Gastrocnemius medialis (tissue), 4 donors: ENCODE measurements around the gene PLLP. TPM values are rescaled to one million over a fixed set of nuclear protein-coding genes. Genes with fewer than 3 reads are reported as not detected.

ENCODE experiments used
- ATAC-seq, 2 donors: fragments of 150-250 bp; one replicate each; pipeline ENCODE4 v1.9.1; 2016
- DNase-seq, 2 donors: peaks; one replicate each; pipeline ENCODE4 v3.0.0-alpha.2; 2019
- H3K27ac ChIP-seq, 4 donors: fragments of 200-600 bp; sonication (generic); 1 replicate in 1 of 4; 2 replicates in 3 of 4; pipeline ENCODE4 v1.5.1; 2016 to 2018; ENCODE audit warnings: mild to moderate bottlenecking in 2 of 4, moderate library complexity in 1 of 4
- H3K27me3 ChIP-seq, 3 donors: fragments of 200-600 bp; sonication (generic) in 2 of 3; 1 replicate in 1 of 3; 2 replicates in 2 of 3; pipeline versions ENCODE4 v1.5.1 to v1.6.0; 2016 to 2019; ENCODE audit warnings: mild to moderate bottlenecking in 1 of 3, moderate library complexity in 1 of 3
- H3K36me3 ChIP-seq, 2 donors: fragments of 200-600 bp; sonication (generic) in 1 of 2; one replicate each; pipeline ENCODE4 v1.5.1; 2017 to 2018
- H3K4me1 ChIP-seq, 2 donors: fragments of 200-600 bp; sonication (generic) in 1 of 2; one replicate each; pipeline ENCODE4 v1.5.1; 2016 to 2017; ENCODE audit warnings: mild to moderate bottlenecking in 2 of 2
- H3K4me3 ChIP-seq, 4 donors: fragments of 200-600 bp; sonication (generic) in 3 of 4; 1 replicate in 1 of 4; 2 replicates in 3 of 4; pipeline ENCODE4 v1.5.1; 2016 to 2019; ENCODE audit warnings: mild to moderate bottlenecking in 2 of 4
- H3K9me3 ChIP-seq, 3 donors: fragments of 200-600 bp; sonication (generic) in 2 of 3; 1 replicate in 1 of 3; 2 replicates in 2 of 3; pipeline ENCODE4 v1.5.1; 2016 to 2019
- POLR2A ChIP-seq, 2 donors: fragments of 450-650 bp; IDR thresholded peaks; one replicate each; pipeline ENCODE4 v1.6.1; 2017; ENCODE audit warnings: antibody characterized with exemption in 2 of 2, mild to moderate bottlenecking in 2 of 2, moderate library complexity in 2 of 2
- in situ Hi-C, 4 donors: fragments of 200-750 bp; cut with MboI; loops; one replicate each; pipeline versions ENCODE4 v1.15.0 to v1.8.0; 2017; ENCODE audit warnings: low sequenced_read_pairs in 4 of 4
- intact Hi-C: fragments of 100-400 bp; cut with DNase I; formaldehyde crosslinking; loops from one replicate; pipeline ENCODE4 v1.15.1; 2023; ENCODE audit warnings: low total_unique reads
- total RNA-seq, 4 donors: library from RNA; depleted of rRNA; stranded (reverse); fragments of >200 nt; gene quantifications; one replicate each; pipeline versions ENCODE4 v1.1.0 to v1.2.3, GENCODE V29; 2016
- TF ChIP-seq, protein P1 (sequence below), 5 experiments: fragments of 450-650 bp in 3 of 5; fragments of 200-600 bp in 2 of 5; sonication (generic) in 2 of 5; IDR thresholded peaks in 4 of 5; conservative IDR thresholded peaks in 1 of 5; 1 replicate in 4 of 5; 2 replicates in 1 of 5; pipeline ENCODE4 v1.5.1; 2016 to 2019; ENCODE audit warnings: antibody characterized with exemption in 5 of 5, mild to moderate bottlenecking in 3 of 5, moderate library complexity in 3 of 5

Gene PLLP
- total RNA-seq, 4 donors from 2014 or later, result 1.2 to 6.2 (median 4.7) TPM

DNA sequence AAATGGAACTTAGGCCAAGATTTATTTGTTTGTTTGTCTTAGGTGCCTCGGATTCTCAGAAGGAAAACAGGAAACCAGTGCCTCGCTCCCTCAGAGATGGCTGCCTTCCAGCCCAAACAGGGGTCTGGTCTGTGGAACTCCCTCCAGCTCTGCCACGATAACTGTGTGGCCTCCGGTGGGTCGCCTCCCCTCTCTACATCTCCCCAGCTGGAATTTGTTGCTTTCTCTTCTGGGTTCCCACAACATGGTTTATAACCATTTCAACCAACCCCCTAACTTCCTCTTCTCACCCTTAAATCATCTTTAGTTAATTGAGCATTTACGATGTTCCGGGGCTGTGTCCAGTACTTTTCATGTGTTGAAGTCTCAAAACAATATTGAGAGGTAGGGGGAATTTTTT, 30.9 kb upstream of the PLLP start:
- DNase-seq, result no peak
- H3K4me3 ChIP-seq, result no peak overlapping the region
- peaks cover 0 to 7% of the 10 kb centered on the region in 2 donors for H3K4me1 ChIP-seq
- H3K36me3 ChIP-seq, result no peaks in the 10 kb centered on the region
- no peaks in the 10 kb centered on the region for H3K27me3 ChIP-seq
- H3K9me3 ChIP-seq, result no peaks in the 10 kb centered on the region
- in situ Hi-C loops, result no loop called here
- no peak for ATAC-seq
- intact Hi-C loops, result no loop called here
- no peak for TF ChIP-seq POLR2A (IDR thresholded peaks at IDR 0.05)
- TF ChIP-seq, protein P1, sequence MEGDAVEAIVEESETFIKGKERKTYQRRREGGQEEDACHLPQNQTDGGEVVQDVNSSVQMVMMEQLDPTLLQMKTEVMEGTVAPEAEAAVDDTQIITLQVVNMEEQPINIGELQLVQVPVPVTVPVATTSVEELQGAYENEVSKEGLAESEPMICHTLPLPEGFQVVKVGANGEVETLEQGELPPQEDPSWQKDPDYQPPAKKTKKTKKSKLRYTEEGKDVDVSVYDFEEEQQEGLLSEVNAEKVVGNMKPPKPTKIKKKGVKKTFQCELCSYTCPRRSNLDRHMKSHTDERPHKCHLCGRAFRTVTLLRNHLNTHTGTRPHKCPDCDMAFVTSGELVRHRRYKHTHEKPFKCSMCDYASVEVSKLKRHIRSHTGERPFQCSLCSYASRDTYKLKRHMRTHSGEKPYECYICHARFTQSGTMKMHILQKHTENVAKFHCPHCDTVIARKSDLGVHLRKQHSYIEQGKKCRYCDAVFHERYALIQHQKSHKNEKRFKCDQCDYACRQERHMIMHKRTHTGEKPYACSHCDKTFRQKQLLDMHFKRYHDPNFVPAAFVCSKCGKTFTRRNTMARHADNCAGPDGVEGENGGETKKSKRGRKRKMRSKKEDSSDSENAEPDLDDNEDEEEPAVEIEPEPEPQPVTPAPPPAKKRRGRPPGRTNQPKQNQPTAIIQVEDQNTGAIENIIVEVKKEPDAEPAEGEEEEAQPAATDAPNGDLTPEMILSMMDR (IDR thresholded peaks at IDR 0.05 in 4 of 5, conservative IDR thresholded peaks at IDR 0.05 in 1 of 5), result no peak
- peak overlapping the region in 1 of 4 donors; percentile 52 for H3K27ac ChIP-seq

DNA sequence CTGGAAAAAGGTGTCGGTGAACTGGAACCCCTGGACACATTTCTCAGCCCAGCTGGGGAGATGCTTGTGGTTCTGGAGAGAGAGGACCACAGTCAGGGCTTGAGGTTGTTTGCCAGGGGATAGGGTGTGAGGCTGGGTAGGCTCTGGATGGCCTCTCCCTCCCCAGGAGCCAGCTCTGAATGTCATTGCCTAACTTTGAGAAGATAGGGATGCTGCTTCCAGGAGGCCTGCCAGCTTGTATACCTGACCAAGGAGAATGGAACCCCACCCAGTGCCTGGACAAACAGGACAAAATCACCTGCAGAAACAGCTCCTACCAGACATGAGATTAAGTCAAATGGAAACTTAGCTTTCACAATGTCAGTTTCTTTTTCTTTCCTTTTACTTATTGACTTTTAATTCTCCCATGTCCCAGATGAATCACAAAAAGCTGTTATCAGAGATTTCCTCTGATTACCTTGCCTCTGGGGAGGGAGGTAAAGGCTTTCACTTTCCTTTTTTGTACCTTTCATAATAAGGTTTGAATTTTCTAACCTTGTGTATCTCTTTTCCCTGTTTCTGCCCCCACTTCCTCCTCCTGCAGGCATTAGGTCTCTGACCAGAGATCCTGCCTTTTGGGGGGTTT, 29.8 kb upstream of the PLLP start:
- no peak for ATAC-seq
- in situ Hi-C loops, result no loop called here
- Histone ChIP-seq H3K27me3 (no peaks in the 10 kb centered on the region), H3K9me3 (no peaks in the 10 kb centered on the region), H3K4me3 (no peak overlapping the region), H3K27ac (peak overlapping the region in 2 of 4 donors; percentile 10 to 52), H3K4me1 (peaks cover 0 to 7% of the 10 kb centered on the region in 2 donors), H3K36me3 (no peaks in the 10 kb centered on the region)
- intact Hi-C loops, result no loop called here
- TF ChIP-seq POLR2A (IDR thresholded peaks at IDR 0.05), result no peak
- TF ChIP-seq, protein P1 (IDR thresholded peaks at IDR 0.05 in 4 of 5, conservative IDR thresholded peaks at IDR 0.05 in 1 of 5), result no peak
- DNase-seq, result no peak

DNA sequence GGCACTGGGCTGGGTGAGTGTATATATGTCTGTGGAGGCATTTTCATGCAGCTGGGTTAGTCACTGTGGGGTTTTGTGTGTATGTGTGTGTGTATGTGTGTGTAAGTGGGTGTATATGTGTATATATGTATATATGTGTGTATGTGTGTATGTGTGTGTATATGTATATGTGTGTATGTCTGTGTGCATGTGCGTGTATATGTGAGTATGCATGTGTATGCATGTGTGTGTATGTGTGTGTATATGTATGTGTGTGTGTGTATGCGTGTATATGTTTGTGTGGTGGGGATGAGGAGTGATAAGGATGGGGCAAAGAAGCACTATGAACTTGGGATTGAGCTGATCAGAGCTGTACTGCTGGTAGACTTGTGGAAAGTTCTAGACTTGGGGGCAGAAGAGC, 29.0 kb upstream of the PLLP start:
- no peak for TF ChIP-seq POLR2A (IDR thresholded peaks at IDR 0.05)
- TF ChIP-seq, protein P1 (IDR thresholded peaks at IDR 0.05 in 4 of 5, conservative IDR thresholded peaks at IDR 0.05 in 1 of 5), result no peak
- ATAC-seq (no peak), DNase-seq (no peak)
- no peak overlapping the region for H3K27ac ChIP-seq
- H3K4me3 ChIP-seq, result no peak overlapping the region
- no peaks in the 10 kb centered on the region for H3K27me3 ChIP-seq
- no peaks in the 10 kb centered on the region for H3K9me3 ChIP-seq
- intact Hi-C loops (no loop called here), in situ Hi-C loops (no loop called here)
- H3K4me1 ChIP-seq, result peaks cover 0 to 7% of the 10 kb centered on the region in 2 donors
- no peaks in the 10 kb centered on the region for H3K36me3 ChIP-seq

DNA sequence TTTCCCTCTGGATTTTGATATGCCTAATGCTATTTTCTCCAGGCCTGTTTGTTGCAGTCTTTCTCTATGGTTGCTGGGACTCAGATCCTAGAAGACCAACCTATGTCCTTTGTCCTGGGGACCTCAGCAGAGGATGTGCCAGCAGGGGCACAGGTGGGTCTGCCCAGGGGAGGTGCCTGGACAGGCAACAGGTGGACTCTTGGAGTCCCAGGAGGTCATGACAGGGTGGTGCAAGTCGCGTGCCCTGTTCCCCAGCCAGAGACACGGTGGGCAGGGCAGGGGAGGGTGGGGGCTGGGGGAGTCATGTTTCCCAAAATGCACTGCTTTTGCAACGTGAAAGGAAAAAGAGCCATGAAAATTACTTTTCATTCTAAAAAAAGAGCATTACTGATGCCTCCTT, 26.3 kb upstream of the PLLP start:
- ATAC-seq (no peak), DNase-seq (no peak)
- Histone ChIP-seq H3K9me3 (no peaks in the 10 kb centered on the region), H3K36me3 (no peaks in the 10 kb centered on the region), H3K4me1 (no peaks in the 10 kb centered on the region), H3K27me3 (no peaks in the 10 kb centered on the region), H3K27ac (no peak overlapping the region), H3K4me3 (no peak overlapping the region)
- intact Hi-C loops, result no loop called here
- TF ChIP-seq, protein P1 (IDR thresholded peaks at IDR 0.05 in 4 of 5, conservative IDR thresholded peaks at IDR 0.05 in 1 of 5), result no peak
- TF ChIP-seq POLR2A (IDR thresholded peaks at IDR 0.05), result no peak
- in situ Hi-C loops, result no loop called here

DNA sequence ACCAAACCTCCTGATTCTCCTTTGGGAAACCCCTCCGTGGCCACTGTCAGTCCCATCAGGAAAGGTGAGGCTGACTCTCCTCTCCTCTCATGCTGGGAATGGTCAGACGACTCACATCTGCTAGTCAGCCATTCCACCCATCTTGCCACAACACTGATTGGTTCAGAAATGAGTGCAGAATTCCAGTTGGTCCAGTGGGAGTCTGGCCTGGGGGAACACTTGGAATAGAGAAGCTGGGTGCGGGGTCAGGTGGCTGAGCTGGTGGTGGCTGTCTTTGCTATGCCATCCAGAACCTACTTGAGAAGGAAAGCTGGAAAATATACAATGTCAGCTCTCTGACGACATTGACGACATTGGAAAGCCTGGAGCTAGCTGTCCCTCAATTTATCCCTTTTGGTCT, 23.6 kb upstream of the PLLP start:
- Histone ChIP-seq H3K27ac (no peak overlapping the region), H3K4me1 (peaks cover 12 to 15% of the 10 kb centered on the region in 2 donors), H3K27me3 (no peaks in the 10 kb centered on the region), H3K4me3 (no peak overlapping the region), H3K9me3 (no peaks in the 10 kb centered on the region), H3K36me3 (no peaks in the 10 kb centered on the region)
- intact Hi-C loops (no loop called here), in situ Hi-C loops (loop anchor here in 1 of 4 donors (10.0 kb wide), 1 partner anchor 207 kb away; no protein-coding TSS in a partner anchor)
- no peak for ATAC-seq
- TF ChIP-seq, protein P1 (IDR thresholded peaks at IDR 0.05 in 4 of 5, conservative IDR thresholded peaks at IDR 0.05 in 1 of 5), result no peak
- no peak for TF ChIP-seq POLR2A (IDR thresholded peaks at IDR 0.05)
- DNase-seq, result no peak
